Measurements from ENCODE around the gene SLC14A1.

Gene SLC14A1

DNA sequence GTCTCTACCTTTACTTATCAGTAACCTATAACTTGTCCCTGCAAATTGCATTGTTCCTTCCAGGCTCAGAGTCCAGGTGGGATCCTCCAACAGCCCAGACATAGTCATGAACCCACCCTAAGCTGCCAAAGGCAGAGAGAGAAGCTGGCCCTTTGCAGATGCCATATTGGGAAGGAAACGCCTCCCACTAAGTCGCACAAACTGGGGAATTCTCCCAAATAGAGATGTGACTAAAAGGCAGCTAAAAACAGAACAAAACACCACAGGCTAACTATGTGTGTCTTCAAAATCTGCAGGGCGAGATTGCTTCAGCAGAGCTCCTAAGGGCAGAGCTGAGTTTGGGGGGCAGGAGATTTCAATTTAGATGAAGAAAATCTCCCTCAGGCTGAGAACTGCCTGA lies 63.0 kb downstream of the SLC14A1 start:
- TF ChIP-seq GATA3 (IDR thresholded peaks at IDR 0.05; ENCODE audit: low read depth, low read length) (no peak), GATA2 (IDR thresholded peaks at IDR 0.05; ENCODE audit: low read depth, low read length) (no peak)

DNA sequence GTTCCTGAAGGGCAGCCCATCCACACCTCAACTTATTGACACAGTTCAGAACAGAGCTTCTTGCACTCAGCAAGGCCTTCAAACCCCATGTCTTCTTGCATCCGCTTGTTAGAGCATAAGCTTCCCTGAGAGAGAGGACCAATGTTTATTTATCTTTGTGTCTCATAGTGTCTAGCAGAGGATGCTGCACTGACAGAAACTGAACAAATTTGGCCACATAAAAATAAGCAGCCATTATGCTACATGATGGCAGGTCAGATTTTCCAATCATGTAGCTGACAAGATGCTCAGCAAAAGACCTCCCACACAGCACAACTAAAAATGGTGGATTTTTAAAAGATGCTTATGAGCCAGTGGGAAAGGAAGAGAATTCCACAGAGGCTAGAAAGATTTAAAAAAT lies 63.4 kb downstream of the SLC14A1 start:
- no peak for TF ChIP-seq GATA2 (IDR thresholded peaks at IDR 0.05; ENCODE audit: low read depth, low read length)
- no peak for TF ChIP-seq GATA3 (IDR thresholded peaks at IDR 0.05; ENCODE audit: low read depth, low read length)

DNA sequence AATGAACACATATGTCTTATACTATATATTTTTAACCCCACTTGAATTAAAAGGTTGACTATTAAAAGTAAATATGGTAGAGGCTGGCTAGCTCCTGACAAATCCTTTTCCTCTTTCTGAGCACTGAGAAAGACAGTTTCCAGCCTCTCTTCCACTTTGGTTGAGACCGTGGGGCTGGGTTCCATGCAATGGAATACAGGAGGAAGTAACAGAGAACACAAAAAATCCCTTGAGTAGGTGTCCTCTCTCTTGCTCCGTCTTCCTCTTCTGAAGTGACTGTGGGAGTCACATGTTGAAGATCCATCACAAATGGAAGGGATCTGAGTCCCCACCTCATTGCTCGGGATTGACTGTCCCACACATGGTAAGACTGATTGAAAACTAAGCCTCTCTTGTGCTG lies 64.9 kb downstream of the SLC14A1 start:
- TF ChIP-seq GATA3 (IDR thresholded peaks at IDR 0.05; ENCODE audit: low read depth, low read length): no peak
- no peak for TF ChIP-seq GATA2 (IDR thresholded peaks at IDR 0.05; ENCODE audit: low read depth, low read length)

DNA sequence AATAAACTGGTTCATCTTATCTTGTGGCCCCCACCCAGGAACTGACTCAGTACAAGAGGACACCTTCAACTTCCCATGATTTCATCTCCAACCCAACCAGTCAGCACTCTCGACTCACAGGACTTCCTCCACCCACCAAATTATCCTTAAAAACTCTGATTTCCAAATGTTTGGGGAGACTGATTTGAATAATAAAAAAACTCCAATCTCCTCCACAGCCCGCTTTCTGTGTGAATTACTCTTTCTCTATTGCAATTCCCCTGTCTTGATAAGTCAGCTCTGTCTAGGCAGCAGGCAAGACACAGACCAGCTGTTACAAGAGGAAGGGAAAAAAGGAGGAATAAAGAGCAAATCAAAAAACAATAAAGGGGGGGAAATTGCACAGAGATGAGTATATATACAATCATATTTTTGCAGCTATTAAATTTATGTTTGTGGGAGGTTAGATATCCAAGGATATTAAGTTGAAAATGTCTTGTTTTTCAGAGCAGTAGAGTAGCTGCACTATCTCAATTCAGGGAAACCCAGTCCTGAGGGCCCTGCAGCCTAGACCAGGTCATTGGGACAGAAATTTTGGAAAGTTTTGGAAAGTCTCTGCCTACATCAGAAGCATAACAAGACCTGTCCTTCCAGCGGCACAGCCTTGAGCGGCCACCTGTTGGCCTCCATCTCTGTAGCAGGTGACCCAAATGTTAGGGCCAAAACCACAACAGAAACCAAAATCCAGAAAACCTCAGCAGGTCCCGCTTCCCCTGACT lies 68.7 kb downstream of the SLC14A1 start:
- no peak for TF ChIP-seq GATA3 (IDR thresholded peaks at IDR 0.05; ENCODE audit: low read depth, low read length)
- TF ChIP-seq GATA2 (IDR thresholded peaks at IDR 0.05; ENCODE audit: low read depth, low read length): no peak

- no peak for TF ChIP-seq GATA2 (IDR thresholded peaks at IDR 0.05; ENCODE audit: low read depth, low read length)
- TF ChIP-seq GATA3 (IDR thresholded peaks at IDR 0.05; ENCODE audit: low read depth, low read length): no peak
Observed at GRCh38 chr18:45793264-45793965, 69.4 kb downstream of the SLC14A1 start.

- TF ChIP-seq GATA3 (IDR thresholded peaks at IDR 0.05; ENCODE audit: low read depth, low read length): no peak
Observed at GRCh38 chr18:45801416-45802004, 77.5 kb downstream of the SLC14A1 start.
